Measurements from ENCODE around the gene CEP164. TPM values are rescaled to one million over a fixed set of nuclear protein-coding genes. Genes with fewer than 3 reads are reported as not detected.

The CEP164 gene
- polyA plus RNA-seq, 2 donors: 8.0 to 19.8 TPM

GRCh38 chr11:117438371-117439000 lies 110.8 kb downstream of the CEP164 start:
- 70 to 71% methylated on average over 17 of the region's 17 CpGs for WGBS, 2 donors
- Histone ChIP-seq H3K4me3 (ENCODE audit: low read depth in 1 of 2, low read length in 2 of 2) (no peak overlapping the region), H3K4me1 (ENCODE audit: control insufficient read depth in 2 of 2, insufficient read depth in 2 of 2, low read length in 1 of 2) (peaks cover 0 to 2% of the 10 kb centered on the region in 2 donors), H3K36me3 (ENCODE audit: control insufficient read depth in 2 of 2, insufficient read depth in 2 of 2, low read length in 1 of 2) (no peaks in the 10 kb centered on the region), H3K9me3 (ENCODE audit: control insufficient read depth in 2 of 2, insufficient read depth in 1 of 2, low read depth in 1 of 2, low read length in 1 of 2) (no peaks in the 10 kb centered on the region), H3K27ac (ENCODE audit: low read depth in 2 of 2, low read length in 1 of 2) (no peak overlapping the region), H3K27me3 (ENCODE audit: control insufficient read depth in 1 of 2, insufficient read depth in 2 of 2, low read length in 2 of 2) (no peaks in the 10 kb centered on the region)

- Histone ChIP-seq H3K27me3 (ENCODE audit: control insufficient read depth in 1 of 2, insufficient read depth in 2 of 2, low read length in 2 of 2) (peaks cover 0 to 2% of the 10 kb centered on the region in 2 donors), H3K4me1 (ENCODE audit: control insufficient read depth in 2 of 2, insufficient read depth in 2 of 2, low read length in 1 of 2) (peaks cover 0 to 2% of the 10 kb centered on the region in 2 donors), H3K9me3 (ENCODE audit: control insufficient read depth in 2 of 2, insufficient read depth in 1 of 2, low read depth in 1 of 2, low read length in 1 of 2) (no peaks in the 10 kb centered on the region), H3K27ac (ENCODE audit: low read depth in 2 of 2, low read length in 1 of 2) (no peak overlapping the region), H3K4me3 (ENCODE audit: low read depth in 1 of 2, low read length in 2 of 2) (no peak overlapping the region), H3K36me3 (ENCODE audit: control insufficient read depth in 2 of 2, insufficient read depth in 2 of 2, low read length in 1 of 2) (no peaks in the 10 kb centered on the region)
- 80 to 81% methylated on average over 13 of the region's 13 CpGs for WGBS, 2 donors
These were observed 111.6 kb downstream of the CEP164 start for GRCh38 chr11:117439256-117439655.

GRCh38 chr11:117440258-117440657 lies 112.6 kb downstream of the CEP164 start:
- H3K36me3 ChIP-seq (ENCODE audit: control insufficient read depth in 2 of 2, insufficient read depth in 2 of 2, low read length in 1 of 2): no peaks in the 10 kb centered on the region
- WGBS, 2 donors: 90 to 91% methylated on average over 8 of the region's 8 CpGs

GRCh38 chr11:117441146-117441975 lies 113.7 kb downstream of the CEP164 start:
- Histone ChIP-seq H3K36me3 (ENCODE audit: control insufficient read depth in 2 of 2, insufficient read depth in 2 of 2, low read length in 1 of 2) (no peaks in the 10 kb centered on the region), H3K27ac (ENCODE audit: low read depth in 2 of 2, low read length in 1 of 2) (no peak overlapping the region), H3K4me3 (ENCODE audit: low read depth in 1 of 2, low read length in 2 of 2) (no peak overlapping the region), H3K27me3 (ENCODE audit: control insufficient read depth in 1 of 2, insufficient read depth in 2 of 2, low read length in 2 of 2) (peaks cover 0 to 2% of the 10 kb centered on the region in 2 donors), H3K9me3 (ENCODE audit: control insufficient read depth in 2 of 2, insufficient read depth in 1 of 2, low read depth in 1 of 2, low read length in 1 of 2) (no peaks in the 10 kb centered on the region), H3K4me1 (ENCODE audit: control insufficient read depth in 2 of 2, insufficient read depth in 2 of 2, low read length in 1 of 2) (peaks cover 0 to 2% of the 10 kb centered on the region in 2 donors)
- 86 to 89% methylated on average over 14 of the region's 14 CpGs for WGBS, 2 donors

More at GRCh38 chr11:117440258-117440657, 112.6 kb downstream of the CEP164 start:
- no peak overlapping the region for H3K4me3 ChIP-seq (ENCODE audit: low read depth in 1 of 2, low read length in 2 of 2)
- H3K4me1 ChIP-seq (ENCODE audit: control insufficient read depth in 2 of 2, insufficient read depth in 2 of 2, low read length in 1 of 2): peaks cover 0 to 2% of the 10 kb centered on the region in 2 donors
- no peak overlapping the region for H3K27ac ChIP-seq (ENCODE audit: low read depth in 2 of 2, low read length in 1 of 2)
- peaks cover 0 to 2% of the 10 kb centered on the region in 2 donors for H3K27me3 ChIP-seq (ENCODE audit: control insufficient read depth in 1 of 2, insufficient read depth in 2 of 2, low read length in 2 of 2)
- no peaks in the 10 kb centered on the region for H3K9me3 ChIP-seq (ENCODE audit: control insufficient read depth in 2 of 2, insufficient read depth in 1 of 2, low read depth in 1 of 2, low read length in 1 of 2)

- no peak overlapping the region for H3K27ac ChIP-seq (ENCODE audit: low read depth in 2 of 2, low read length in 1 of 2)
- no peaks in the 10 kb centered on the region for H3K9me3 ChIP-seq (ENCODE audit: control insufficient read depth in 2 of 2, insufficient read depth in 1 of 2, low read depth in 1 of 2, low read length in 1 of 2)
- H3K4me1 ChIP-seq (ENCODE audit: control insufficient read depth in 2 of 2, insufficient read depth in 2 of 2, low read length in 1 of 2): peaks cover 0 to 2% of the 10 kb centered on the region in 2 donors
- no peak overlapping the region for H3K4me3 ChIP-seq (ENCODE audit: low read depth in 1 of 2, low read length in 2 of 2)
- WGBS, 2 donors: 91 to 94% methylated on average over 16 of the region's 16 CpGs
- H3K27me3 ChIP-seq (ENCODE audit: control insufficient read depth in 1 of 2, insufficient read depth in 2 of 2, low read length in 2 of 2): peaks cover 0 to 2% of the 10 kb centered on the region in 2 donors
- no peaks in the 10 kb centered on the region for H3K36me3 ChIP-seq (ENCODE audit: control insufficient read depth in 2 of 2, insufficient read depth in 2 of 2, low read length in 1 of 2)
These were observed 114.6 kb downstream of the CEP164 start for GRCh38 chr11:117442049-117442868.

- peaks cover 0 to 2% of the 10 kb centered on the region in 2 donors for H3K27me3 ChIP-seq (ENCODE audit: control insufficient read depth in 1 of 2, insufficient read depth in 2 of 2, low read length in 2 of 2)
- H3K4me3 ChIP-seq (ENCODE audit: low read depth in 1 of 2, low read length in 2 of 2): no peak overlapping the region
- peaks cover 0 to 2% of the 10 kb centered on the region in 2 donors for H3K4me1 ChIP-seq (ENCODE audit: control insufficient read depth in 2 of 2, insufficient read depth in 2 of 2, low read length in 1 of 2)
- no peaks in the 10 kb centered on the region for H3K36me3 ChIP-seq (ENCODE audit: control insufficient read depth in 2 of 2, insufficient read depth in 2 of 2, low read length in 1 of 2)
- no peaks in the 10 kb centered on the region for H3K9me3 ChIP-seq (ENCODE audit: control insufficient read depth in 2 of 2, insufficient read depth in 1 of 2, low read depth in 1 of 2, low read length in 1 of 2)
- 72 to 74% methylated on average over 12 of the region's 12 CpGs for WGBS, 2 donors
- H3K27ac ChIP-seq (ENCODE audit: low read depth in 2 of 2, low read length in 1 of 2): no peak overlapping the region
These were observed 115.2 kb downstream of the CEP164 start for GRCh38 chr11:117442869-117443239.

- WGBS, 2 donors: 41 to 47% methylated on average over 38 of the region's 38 CpGs
- H3K9me3 ChIP-seq (ENCODE audit: control insufficient read depth in 2 of 2, insufficient read depth in 1 of 2, low read depth in 1 of 2, low read length in 1 of 2): no peaks in the 10 kb centered on the region
- no peak overlapping the region for H3K4me3 ChIP-seq (ENCODE audit: low read depth in 1 of 2, low read length in 2 of 2)
These were observed 115.9 kb downstream of the CEP164 start for GRCh38 chr11:117443266-117444186.

GRCh38 chr11:117444256-117444655 lies 116.6 kb downstream of the CEP164 start:
- 46 to 58% methylated on average over 8 of the region's 8 CpGs for WGBS, 2 donors
- H3K36me3 ChIP-seq (ENCODE audit: control insufficient read depth in 2 of 2, insufficient read depth in 2 of 2, low read length in 1 of 2): no peaks in the 10 kb centered on the region

More at GRCh38 chr11:117443266-117444186, 115.9 kb downstream of the CEP164 start:
- Histone ChIP-seq H3K27me3 (ENCODE audit: control insufficient read depth in 1 of 2, insufficient read depth in 2 of 2, low read length in 2 of 2) (peaks cover 0 to 2% of the 10 kb centered on the region in 2 donors), H3K36me3 (ENCODE audit: control insufficient read depth in 2 of 2, insufficient read depth in 2 of 2, low read length in 1 of 2) (no peaks in the 10 kb centered on the region), H3K27ac (ENCODE audit: low read depth in 2 of 2, low read length in 1 of 2) (no peak overlapping the region), H3K4me1 (ENCODE audit: control insufficient read depth in 2 of 2, insufficient read depth in 2 of 2, low read length in 1 of 2) (peaks cover 0 to 2% of the 10 kb centered on the region in 2 donors)

More at GRCh38 chr11:117444256-117444655, 116.6 kb downstream of the CEP164 start:
- Histone ChIP-seq H3K27ac (ENCODE audit: low read depth in 2 of 2, low read length in 1 of 2) (no peak overlapping the region), H3K9me3 (ENCODE audit: control insufficient read depth in 2 of 2, insufficient read depth in 1 of 2, low read depth in 1 of 2, low read length in 1 of 2) (no peaks in the 10 kb centered on the region), H3K4me3 (ENCODE audit: low read depth in 1 of 2, low read length in 2 of 2) (no peak overlapping the region), H3K4me1 (ENCODE audit: control insufficient read depth in 2 of 2, insufficient read depth in 2 of 2, low read length in 1 of 2) (peaks cover 0 to under 1% of the 10 kb centered on the region in 2 donors), H3K27me3 (ENCODE audit: control insufficient read depth in 1 of 2, insufficient read depth in 2 of 2, low read length in 2 of 2) (peaks cover 0 to 2% of the 10 kb centered on the region in 2 donors)

Measured in esophagus (tissue), 2 donors.